IMR-90 (cell line): ENCODE measurements around the gene RBMS2. TPM values are rescaled to one million over a fixed set of nuclear protein-coding genes. Genes with fewer than 3 reads are reported as not detected.

ENCODE experiments used
- ATAC-seq: fragments of 200-7000 bp; cut with Tn5 transposase; 2 replicates; pipeline ENCODE4 v1.9.1; 2020; ENCODE audit warnings: low read depth, mild to moderate bottlenecking, moderate library complexity
- BruUV-seq: library from RNA; stranded (reverse); fragments of 400-500 nt; replicated peaks from 2 replicates; lab custom pipeline; 2021; lab: Mats Ljungman, UMichigan
- CTCF ChIA-PET: fragments of 300-600 bp; formaldehyde crosslinking; extraction: SDS; loops from one replicate; lab custom pipeline; 2021; ENCODE audit warnings: antibody characterized with exemption; lab: Yijun Ruan, JAX
- POLR2A ChIA-PET: fragments of 300-600 bp; sonication (Branson Sonifier 250); formaldehyde crosslinking; loops from one replicate; lab custom pipeline; 2022; ENCODE audit warnings: antibody characterized with exemption; ENCODE audit not compliant: unreplicated experiment; lab: Charles Lee
- DNase-seq: peaks from one replicate; pipeline ENCODE4 v3.0.0; 2013
- H2AFZ ChIP-seq: replicated peaks from 2 replicates; pipeline ENCODE3; 2013; ENCODE audit warnings: low read length, mild to moderate bottlenecking; ENCODE audit not compliant: poor library complexity
- H2AK5ac ChIP-seq: 2 replicates; pipeline ENCODE4 v1.6.1; 2013; ENCODE audit warnings: low read depth, low read length, inconsistent platforms
- H2AK9ac ChIP-seq: replicated peaks from 2 replicates; pipeline ENCODE3; 2013; ENCODE audit warnings: mild to moderate bottlenecking, low read depth, low read length, moderate library complexity; ENCODE audit not compliant: poor library complexity
- H2BK120ac ChIP-seq: 2 replicates; pipeline ENCODE4 v1.6.1; 2013; ENCODE audit warnings: low read depth, low read length, inconsistent platforms
- H2BK15ac ChIP-seq: 3 replicates; pipeline ENCODE4 v1.6.1; 2013; ENCODE audit warnings: low read depth, low read length, inconsistent platforms
- H2BK20ac ChIP-seq: 2 replicates; pipeline ENCODE4 v1.6.1; 2013; ENCODE audit warnings: low read depth, mild to moderate bottlenecking, inconsistent platforms, low read length, moderate library complexity
- H2BK5ac ChIP-seq: 2 replicates; pipeline ENCODE4 v1.6.1; 2013; ENCODE audit warnings: mild to moderate bottlenecking, low read depth, low read length, inconsistent platforms; ENCODE audit not compliant: poor library complexity, severe bottlenecking
- H3K14ac ChIP-seq: replicated peaks from 2 replicates; pipeline ENCODE4 v1.6.1; 2013; ENCODE audit warnings: low read depth, low read length, inconsistent platforms
- H3K18ac ChIP-seq: 2 replicates; pipeline ENCODE4 v1.6.1; 2013; ENCODE audit warnings: low read depth, low read length, control low read depth
- H3K23ac ChIP-seq: 2 replicates; pipeline ENCODE4 v1.6.1; 2013; ENCODE audit warnings: low read depth, low read length, inconsistent platforms
- H3K27ac ChIP-seq: 2 replicates; pipeline ENCODE4 v1.5.1; 2013; ENCODE audit warnings: mild to moderate bottlenecking, control low read depth, low read length; ENCODE audit not compliant: insufficient read depth
- H3K27me3 ChIP-seq: 2 replicates; pipeline ENCODE4 v1.6.1; 2013; ENCODE audit warnings: low read length; ENCODE audit not compliant: control insufficient read depth, insufficient read depth
- H3K36me3 ChIP-seq: 2 replicates; pipeline ENCODE4 v1.6.1; 2013; ENCODE audit warnings: low read length, mixed read lengths; ENCODE audit not compliant: control insufficient read depth, insufficient read depth
- H3K4ac ChIP-seq: 2 replicates; pipeline ENCODE4 v1.6.1; 2013; ENCODE audit warnings: low read depth, low read length, inconsistent platforms
- H3K4me1 ChIP-seq: 2 replicates; pipeline ENCODE4 v1.6.1; 2013; ENCODE audit warnings: low read length, mixed read lengths; ENCODE audit not compliant: control insufficient read depth, insufficient read depth
- H3K4me2 ChIP-seq: 2 replicates; pipeline ENCODE4 v1.6.1; 2013; ENCODE audit warnings: low read depth, mild to moderate bottlenecking, control low read depth, low read length, moderate library complexity
- H3K4me3 ChIP-seq: 2 replicates; pipeline ENCODE4 v1.5.1; 2013; ENCODE audit warnings: low read depth, mild to moderate bottlenecking, control low read depth, low read length, moderate library complexity; ENCODE audit not compliant: insufficient read depth
- H3K56ac ChIP-seq: 2 replicates; pipeline ENCODE4 v1.6.1; 2013; ENCODE audit warnings: low read length, inconsistent platforms; ENCODE audit not compliant: insufficient read depth; ENCODE audit errors: extremely low read depth
- H3K79me1 ChIP-seq, 2 experiments: 2 replicates each; pipeline ENCODE4 v1.6.1; 2013; ENCODE audit warnings: low read length in 2 of 2, inconsistent platforms in 1 of 2, low read depth in 1 of 2
- H3K9ac ChIP-seq: 2 replicates; pipeline ENCODE4 v1.6.1; 2013; ENCODE audit warnings: low read depth, low read length, control low read depth
- H3K9me1 ChIP-seq: 2 replicates; pipeline ENCODE4 v1.6.1; 2013; ENCODE audit warnings: low read length, inconsistent platforms; ENCODE audit not compliant: insufficient read depth
- H3K9me3 ChIP-seq: 2 replicates; pipeline ENCODE4 v1.6.1; 2013; ENCODE audit warnings: low read length; ENCODE audit not compliant: control insufficient read depth, insufficient read depth
- H4K20me1 ChIP-seq: 2 replicates; pipeline ENCODE4 v1.6.1; 2013; ENCODE audit warnings: low read length, inconsistent platforms; ENCODE audit not compliant: insufficient read depth
- H4K5ac ChIP-seq: 2 replicates; pipeline ENCODE4 v1.6.1; 2013; ENCODE audit warnings: mild to moderate bottlenecking, low read depth, low read length, control low read depth
- H4K8ac ChIP-seq, 2 experiments: 2 replicates each; pipeline ENCODE4 v1.6.1; 2013; ENCODE audit warnings: low read depth in 2 of 2, low read length in 2 of 2, control low read depth in 1 of 2, inconsistent platforms in 1 of 2
- H4K91ac ChIP-seq: 2 replicates; pipeline ENCODE4 v1.6.1; 2013; ENCODE audit warnings: low read depth, low read length, inconsistent platforms; ENCODE audit not compliant: insufficient read depth
- BHLHE40 ChIP-seq: fragments of 150-350 bp; IDR thresholded peaks from 2 replicates; pipeline ENCODE4 v1.6.1; 2016; ENCODE audit warnings: mild to moderate bottlenecking, low read depth, low read length
- CEBPB ChIP-seq: IDR thresholded peaks from 2 replicates; pipeline ENCODE4 v1.6.1; 2012; ENCODE audit warnings: low read depth, low read length, improper control_type of control experiment
- POLR2A ChIP-seq: IDR thresholded peaks from 2 replicates; pipeline ENCODE4 v1.6.1; 2012; ENCODE audit warnings: mild to moderate bottlenecking, low read depth, low read length
- RCOR1 ChIP-seq: IDR thresholded peaks from 2 replicates; pipeline ENCODE4 v1.6.1; 2012; ENCODE audit warnings: mild to moderate bottlenecking, low read length, improper control_type of control experiment; ENCODE audit not compliant: insufficient replicate concordance
- RFX5 ChIP-seq: IDR thresholded peaks from 2 replicates; pipeline ENCODE4 v1.8.0; 2012; ENCODE audit warnings: low read depth, mild to moderate bottlenecking, low read length, moderate library complexity
- SMC3 ChIP-seq: fragments of 150-350 bp; IDR thresholded peaks from 2 replicates; pipeline ENCODE4 v1.6.1; 2016; ENCODE audit warnings: low read depth, mild to moderate bottlenecking, antibody characterized with exemption, low read length, moderate library complexity
- WGBS, 2 experiments: methylation state at CpG; one replicate each; pipeline versions ENCODE4 v1.1.5 to v1.1.7; 2013; ENCODE audit warnings: missing lambda C conversion rate in 2 of 2; ENCODE audit not compliant: insufficient read length in 1 of 2; ENCODE audit errors: extremely low coverage in 2 of 2; 5-methylcytosine and 5-hydroxymethylcytosine counted together
- dilution Hi-C: fragments of 300-500 bp; cut with HindIII; formaldehyde crosslinking; loops from one replicate; pipeline ENCODE4 v1.14.3; 2018; ENCODE audit warnings: low sequenced_read_pairs; ENCODE audit not compliant: unreplicated experiment
- in situ Hi-C: fragments of 300-500 bp; cut with MboI; formaldehyde crosslinking; loops from 3 replicates; pipeline ENCODE4 v1.14.3; 2019; ENCODE audit warnings: low sequenced_read_pairs, inconsistent platforms, mixed read lengths
- intact Hi-C: fragments of 100-400 bp; cut with micrococcal nuclease; formaldehyde crosslinking; loops from 2 replicates; pipeline ENCODE4 v1.10.0; 2022
- polyA plus RNA-seq, 3 experiments: library from polyadenylated mRNA; depleted of rRNA; stranded (reverse); fragments of >200 nt; gene quantifications; 2 replicates each; pipeline ENCODE4 v1.2.3, GENCODE V29; 2012; ENCODE audit warnings: low replicate concordance in 1 of 3
- total RNA-seq: library from RNA; depleted of rRNA; stranded (reverse); fragments of >200 nt; gene quantifications from 2 replicates; pipeline ENCODE4 v1.2.3, GENCODE V29; 2012
- TF ChIP-seq, protein P1 (sequence below): fragments of 150-350 bp; IDR thresholded peaks from 2 replicates; pipeline ENCODE4 v1.6.1; 2017; ENCODE audit warnings: mild to moderate bottlenecking, antibody characterized with exemption, low read length, low read depth
- TF ChIP-seq, protein P2 (sequence below): fragments of 150-350 bp; IDR thresholded peaks from 2 replicates; pipeline ENCODE4 v1.6.1; 2016; ENCODE audit warnings: low read depth, mild to moderate bottlenecking, low read length, moderate library complexity, borderline replicate concordance

Gene RBMS2
- total and polyA plus RNA-seq, 2 of the 4 experiments (the other 2 are of a cell fraction): 38.0 to 43.6 TPM

DNA sequence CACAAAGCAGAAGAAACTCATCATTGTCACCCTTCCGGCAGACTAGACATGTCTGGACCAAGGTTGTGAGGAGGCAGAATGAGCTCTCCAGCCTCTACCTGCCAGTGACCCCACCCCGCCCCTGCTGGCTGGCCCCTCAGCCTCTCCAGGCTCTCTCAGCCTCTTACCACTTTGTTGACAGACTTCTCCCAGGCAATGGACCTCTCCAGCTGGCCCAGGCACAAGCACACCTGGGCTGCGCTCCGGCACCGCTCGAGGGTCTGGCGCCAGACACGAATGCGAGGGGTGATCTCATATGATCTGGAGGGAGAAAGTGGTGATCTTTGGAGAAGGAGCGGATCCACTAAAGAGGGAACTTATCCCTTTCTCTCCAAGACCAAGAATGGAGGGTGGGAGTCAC lies 78.2 kb downstream of the RBMS2 start:
- no peak overlapping the region for H3K56ac ChIP-seq
- POLR2A ChIA-PET: no interaction called here
- H3K4me3 ChIP-seq: no peak overlapping the region
- H4K91ac ChIP-seq: no peak overlapping the region
- peaks cover 0 to 26% of the 10 kb centered on the region in 2 experiments; a peak in 3 of 4 replicates for H3K79me1 ChIP-seq
- dilution Hi-C loops: no loop called here
- peaks cover 9% of the 10 kb centered on the region; the same call in 1 of the 2 replicates for H4K20me1 ChIP-seq
- H2BK15ac ChIP-seq: no peak overlapping the region
- peaks cover 78% of the 10 kb centered on the region for H3K36me3 ChIP-seq
- no peak overlapping the region for H3K23ac ChIP-seq
- H3K18ac ChIP-seq: no peak overlapping the region
- H3K27me3 ChIP-seq: no peaks in the 10 kb centered on the region
- no peak overlapping the region for H3K27ac ChIP-seq
- H3K4me2 ChIP-seq: no peak overlapping the region
- ATAC-seq (no peak), DNase-seq (no peak)
- intact Hi-C loops: loop anchor here (5.0 kb wide), 1 partner anchor 38 kb away; no protein-coding TSS in a partner anchor
- no peak overlapping the region for H4K8ac ChIP-seq
- H2BK20ac ChIP-seq: no peak overlapping the region
- H3K14ac ChIP-seq: no peak overlapping the region
- H3K9ac ChIP-seq: no peak overlapping the region
- TF ChIP-seq POLR2A (no peak), BHLHE40 (no peak), CEBPB (no peak), SMC3 (no peak), RCOR1 (no peak), RFX5 (no peak)
- TF ChIP-seq, protein P1, sequence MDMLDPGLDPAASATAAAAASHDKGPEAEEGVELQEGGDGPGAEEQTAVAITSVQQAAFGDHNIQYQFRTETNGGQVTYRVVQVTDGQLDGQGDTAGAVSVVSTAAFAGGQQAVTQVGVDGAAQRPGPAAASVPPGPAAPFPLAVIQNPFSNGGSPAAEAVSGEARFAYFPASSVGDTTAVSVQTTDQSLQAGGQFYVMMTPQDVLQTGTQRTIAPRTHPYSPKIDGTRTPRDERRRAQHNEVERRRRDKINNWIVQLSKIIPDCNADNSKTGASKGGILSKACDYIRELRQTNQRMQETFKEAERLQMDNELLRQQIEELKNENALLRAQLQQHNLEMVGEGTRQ: no peak
- TF ChIP-seq, protein P2, sequence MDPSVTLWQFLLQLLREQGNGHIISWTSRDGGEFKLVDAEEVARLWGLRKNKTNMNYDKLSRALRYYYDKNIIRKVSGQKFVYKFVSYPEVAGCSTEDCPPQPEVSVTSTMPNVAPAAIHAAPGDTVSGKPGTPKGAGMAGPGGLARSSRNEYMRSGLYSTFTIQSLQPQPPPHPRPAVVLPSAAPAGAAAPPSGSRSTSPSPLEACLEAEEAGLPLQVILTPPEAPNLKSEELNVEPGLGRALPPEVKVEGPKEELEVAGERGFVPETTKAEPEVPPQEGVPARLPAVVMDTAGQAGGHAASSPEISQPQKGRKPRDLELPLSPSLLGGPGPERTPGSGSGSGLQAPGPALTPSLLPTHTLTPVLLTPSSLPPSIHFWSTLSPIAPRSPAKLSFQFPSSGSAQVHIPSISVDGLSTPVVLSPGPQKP: no peak
- peaks cover 6% of the 10 kb centered on the region; the same call in 1 of the 2 replicates for H3K4me1 ChIP-seq
- no peak overlapping the region for H3K4ac ChIP-seq
- no peak overlapping the region for H2AK9ac ChIP-seq
- no peak overlapping the region for H2AFZ ChIP-seq
- in situ Hi-C loops: no loop called here
- CTCF ChIA-PET: no interaction called here
- H2BK120ac ChIP-seq: no peak overlapping the region
- H2AK5ac ChIP-seq: no peak overlapping the region
- no peaks in the 10 kb centered on the region for H3K9me3 ChIP-seq
- no peak overlapping the region for H2BK5ac ChIP-seq
- no CpG with 5 or more reads among the region's 10 CpGs for WGBS, 2 experiments
- no TSS peak for BruUV-seq
- H3K9me1 ChIP-seq: no peaks in the 10 kb centered on the region
- H4K5ac ChIP-seq: no peak overlapping the region
